Measurements from ENCODE around the gene ABCC12. TPM values are rescaled to one million over a fixed set of nuclear protein-coding genes. Genes with fewer than 3 reads are reported as not detected.

The ABCC12 gene
- total RNA-seq, 1 donor from 2014 or later, result not detected

GRCh38 chr16:48126801-48127644, 28.8 kb downstream of the ABCC12 start:
- TF ChIP-seq CTCF (IDR thresholded peaks at IDR 0.05; ENCODE audit: insufficient read depth, low read length, poor library complexity, severe bottlenecking), result no peak
- H3K36me3 ChIP-seq (ENCODE audit: control insufficient read depth, insufficient read depth, low read length), result no peaks in the 10 kb centered on the region
- H3K4me3 ChIP-seq (ENCODE audit: low read depth, low read length), result no peak overlapping the region
- H3K27me3 ChIP-seq (ENCODE audit: control insufficient read depth, insufficient read depth, low read length), result no peaks in the 10 kb centered on the region
- peak; percentile 89 for DNase-seq (ENCODE audit: low read depth)

GRCh38 chr16:48125888-48126287, 29.9 kb downstream of the ABCC12 start:
- no peaks in the 10 kb centered on the region for H3K36me3 ChIP-seq (ENCODE audit: control insufficient read depth, insufficient read depth, low read length)
- TF ChIP-seq CTCF (IDR thresholded peaks at IDR 0.05; ENCODE audit: insufficient read depth, low read length, poor library complexity, severe bottlenecking), result no peak
- no peak overlapping the region for H3K4me3 ChIP-seq (ENCODE audit: low read depth, low read length)
- no peak for DNase-seq (ENCODE audit: low read depth)
- no peaks in the 10 kb centered on the region for H3K27me3 ChIP-seq (ENCODE audit: control insufficient read depth, insufficient read depth, low read length)

GRCh38 chr16:48124266-48124665, 31.5 kb downstream of the ABCC12 start:
- Histone ChIP-seq H3K4me3 (ENCODE audit: low read depth, low read length) (no peak overlapping the region), H3K27me3 (ENCODE audit: control insufficient read depth, insufficient read depth, low read length) (no peaks in the 10 kb centered on the region), H3K36me3 (ENCODE audit: control insufficient read depth, insufficient read depth, low read length) (no peaks in the 10 kb centered on the region)
- peak; percentile 63 for DNase-seq (ENCODE audit: low read depth)
- TF ChIP-seq CTCF (IDR thresholded peaks at IDR 0.05; ENCODE audit: insufficient read depth, low read length, poor library complexity, severe bottlenecking), result no peak

- no peaks in the 10 kb centered on the region for H3K27me3 ChIP-seq (ENCODE audit: control insufficient read depth, insufficient read depth, low read length)
- no peaks in the 10 kb centered on the region for H3K36me3 ChIP-seq (ENCODE audit: control insufficient read depth, insufficient read depth, low read length)
- TF ChIP-seq CTCF (IDR thresholded peaks at IDR 0.05; ENCODE audit: insufficient read depth, low read length, poor library complexity, severe bottlenecking), result no peak
- peak; percentile 98 for DNase-seq (ENCODE audit: low read depth)
- H3K4me3 ChIP-seq (ENCODE audit: low read depth, low read length), result no peak overlapping the region
Observed at GRCh38 chr16:48123104-48123788, 32.5 kb downstream of the ABCC12 start.

- Histone ChIP-seq H3K36me3 (ENCODE audit: control insufficient read depth, insufficient read depth, low read length) (no peaks in the 10 kb centered on the region), H3K27me3 (ENCODE audit: control insufficient read depth, insufficient read depth, low read length) (no peaks in the 10 kb centered on the region), H3K4me3 (ENCODE audit: low read depth, low read length) (no peak overlapping the region)
- no peak for TF ChIP-seq CTCF (IDR thresholded peaks at IDR 0.05; ENCODE audit: insufficient read depth, low read length, poor library complexity, severe bottlenecking)
- no peak for DNase-seq (ENCODE audit: low read depth)
Observed at GRCh38 chr16:48121276-48121675, 34.5 kb downstream of the ABCC12 start.
